ENCODE measurements around the gene KRTCAP3. TPM values are rescaled to one million over a fixed set of nuclear protein-coding genes. Genes with fewer than 3 reads are reported as not detected.

The KRTCAP3 gene
- total and polyA plus RNA-seq, 2 donors (not counting 3 experiments of a cell fraction or from before 2014, with no cell fraction given): 2.1 to 4.0 TPM

- Histone ChIP-seq H3K27me3 (ENCODE audit: control insufficient read depth in 2 of 2, insufficient read depth in 2 of 2, low read length in 2 of 2) (peaks cover 1 to 5% of the 10 kb centered on the region in 2 experiments), H3K9me1 (replicated peaks; ENCODE audit: control insufficient read depth, extremely low read depth, insufficient read depth, low read length) (no peaks in the 10 kb centered on the region), H3K9me3 (replicated peaks; ENCODE audit: control insufficient read depth, insufficient read depth, low read length) (no peaks in the 10 kb centered on the region), H3K27ac (ENCODE audit: insufficient read depth, low read depth, low read length) (no peak overlapping the region), H3K79me2 (ENCODE audit: control insufficient read depth, insufficient read depth, low read length) (peaks cover 17% of the 10 kb centered on the region), H4K20me1 (replicated peaks; ENCODE audit: control insufficient read depth, extremely low read depth, insufficient read depth, low read length) (no peaks in the 10 kb centered on the region), H3K9ac (replicated peaks; ENCODE audit: extremely low read depth, insufficient read depth, low read length) (no peak overlapping the region), H3K4me1 (ENCODE audit: control insufficient read depth, extremely low read depth, insufficient read depth, low read length) (peaks cover 13% of the 10 kb centered on the region), H3K36me3 (ENCODE audit: control insufficient read depth in 2 of 2, extremely low read depth in 1 of 2, insufficient read depth in 2 of 2, low read length in 2 of 2) (peaks cover 0 to under 1% of the 10 kb centered on the region in 2 experiments), H2AFZ (ENCODE audit: low read depth, low read length) (no peak overlapping the region), H3K4me2 (ENCODE audit: insufficient read depth, low read length) (no peak overlapping the region), H3K4me3 (replicated peaks in 1 of 3; ENCODE audit: insufficient read depth in 1 of 3, low read depth in 1 of 3, low read length in 3 of 3) (no peak overlapping the region)
- ChIA-PET CTCF (no interaction called here), POLR2A (interaction anchor here (0.7 kb wide), 1 partner anchor 38 kb away, joined by 3 read pairs; no protein-coding TSS in a partner anchor)
- DNase-seq (ENCODE audit: low read depth, low spot score) (no peak), FAIRE-seq (no peak)
- intact Hi-C loops (cut with micrococcal nuclease) (no loop called here), dilution Hi-C loops (cut with MboI; ENCODE audit: extremely low pct_ligation_motif_present, low sequenced_read_pairs) (no loop called here)
- BruUV-seq (replicated peaks): no TSS peak
- TF ChIP-seq CTCF (IDR thresholded peaks at IDR 0.05; ENCODE audit: extremely low read depth in 1 of 2, insufficient read depth in 1 of 2, low read depth in 1 of 2, low read length in 2 of 2) (no peak), POLR2AphosphoS5 (IDR thresholded peaks at IDR 0.05; ENCODE audit: insufficient read depth, low read depth, low read length) (no peak), FOS (IDR thresholded peaks at IDR 0.05; ENCODE audit: borderline replicate concordance, insufficient read depth, low read length) (no peak), MAX (IDR thresholded peaks at IDR 0.05; ENCODE audit: insufficient read depth, insufficient read length) (no peak), EZH2 (IDR thresholded peaks at IDR 0.05; ENCODE audit: borderline replicate concordance, low read depth, low read length, severe bottlenecking) (no peak), GATA2 (IDR thresholded peaks at IDR 0.05; ENCODE audit: insufficient read depth, insufficient read length, low read depth, low read length) (no peak), POLR2A (IDR thresholded peaks at IDR 0.05; ENCODE audit: low read depth, low read length) (no peak), MYC (IDR thresholded peaks at IDR 0.05; ENCODE audit: low read depth, low read length) (no peak), JUN (IDR thresholded peaks at IDR 0.05; ENCODE audit: borderline replicate concordance, insufficient read depth, insufficient read length, low read depth) (no peak)
These were observed 29.6 kb upstream of the KRTCAP3 start for GRCh38 chr2:27412419-27413152.
